Mesothelial cell of epicardium (in vitro differentiated cells): ENCODE data around the gene PECR. TPM values are rescaled to one million over a fixed set of nuclear protein-coding genes. Genes with fewer than 3 reads are reported as not detected.
A peak's percentile ranks its signal among the peaks of the same experiment; 100 is the strongest.

Experiments used
- DNase-seq, 2 experiments: peaks; one replicate each; pipeline ENCODE4 v3.0.0; 2021; ENCODE audit warnings: low spot score in 2 of 2; ENCODE audit not compliant: unreplicated experiment in 2 of 2
- H3K27ac Mint-ChIP-seq: 2 replicates; pipeline ENCODE4 v1.8.0; 2021; ENCODE audit warnings: mixed read lengths
- H3K27me3 Mint-ChIP-seq: 2 replicates; pipeline ENCODE4 v1.8.0; 2021; ENCODE audit warnings: low read depth, mixed read lengths
- H3K36me3 Mint-ChIP-seq: 2 replicates; pipeline ENCODE4 v1.8.0; 2021; ENCODE audit warnings: mixed read lengths
- H3K4me1 Mint-ChIP-seq: 2 replicates; pipeline ENCODE4 v1.8.0; 2021; ENCODE audit warnings: mixed read lengths
- H3K4me3 Mint-ChIP-seq: 2 replicates; pipeline ENCODE4 v1.8.0; 2021; ENCODE audit warnings: mild to moderate bottlenecking, moderate library complexity, mixed read lengths
- H3K9me3 Mint-ChIP-seq: 2 replicates; pipeline ENCODE4 v1.8.0; 2021; ENCODE audit warnings: mixed read lengths
- total RNA-seq: library from RNA; stranded (reverse); gene quantifications from 3 replicates; pipeline ENCODE4 v1.2.1, GENCODE V29; 2021
- TF ChIP-seq, protein P1 (sequence below): fragments of 200-600 bp; sonication (generic); IDR thresholded peaks from one replicate; pipeline ENCODE4 v1.5.0; 2021; ENCODE audit warnings: antibody characterized with exemption; ENCODE audit not compliant: unreplicated experiment

PECR gene
- total RNA-seq, 1 donor from 2014 or later = 9.3 TPM

DNA sequence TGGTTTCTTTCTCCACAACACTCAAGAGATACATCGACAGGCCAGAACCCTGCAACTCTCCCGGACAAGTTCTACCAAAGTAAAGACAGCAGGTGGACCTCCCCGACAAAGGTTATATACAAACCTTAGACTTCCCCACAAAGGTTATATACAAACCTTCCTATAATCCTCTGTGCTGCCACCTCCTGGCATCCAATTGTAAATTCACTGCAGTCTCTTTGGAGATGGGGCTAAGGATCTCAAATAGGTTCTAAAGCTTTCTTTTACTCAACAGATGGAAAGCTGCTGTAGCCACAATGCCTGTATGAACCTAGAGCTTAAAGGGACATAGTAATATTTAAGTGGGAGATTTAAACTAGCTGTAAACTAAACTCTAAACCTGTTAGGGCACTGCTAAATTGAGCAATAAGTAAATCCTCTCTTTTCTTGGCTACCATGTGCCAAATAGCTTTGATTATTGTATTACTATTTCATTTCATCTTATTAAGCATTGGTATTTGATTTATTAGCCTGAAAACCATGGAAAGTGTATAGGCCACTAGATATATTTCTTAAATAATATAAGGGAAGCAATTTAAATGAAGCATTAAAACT, 58.5 kb downstream of the PECR start:
- DNase-seq = no peak
- no peaks in the 10 kb centered on the region for H3K9me3 Mint-ChIP-seq
- H3K4me3 Mint-ChIP-seq = no peak overlapping the region
- H3K27me3 Mint-ChIP-seq = no peaks in the 10 kb centered on the region
- H3K4me1 Mint-ChIP-seq = no peaks in the 10 kb centered on the region
- no peak overlapping the region for H3K27ac Mint-ChIP-seq
- no peaks in the 10 kb centered on the region for H3K36me3 Mint-ChIP-seq
- TF ChIP-seq, protein P1, sequence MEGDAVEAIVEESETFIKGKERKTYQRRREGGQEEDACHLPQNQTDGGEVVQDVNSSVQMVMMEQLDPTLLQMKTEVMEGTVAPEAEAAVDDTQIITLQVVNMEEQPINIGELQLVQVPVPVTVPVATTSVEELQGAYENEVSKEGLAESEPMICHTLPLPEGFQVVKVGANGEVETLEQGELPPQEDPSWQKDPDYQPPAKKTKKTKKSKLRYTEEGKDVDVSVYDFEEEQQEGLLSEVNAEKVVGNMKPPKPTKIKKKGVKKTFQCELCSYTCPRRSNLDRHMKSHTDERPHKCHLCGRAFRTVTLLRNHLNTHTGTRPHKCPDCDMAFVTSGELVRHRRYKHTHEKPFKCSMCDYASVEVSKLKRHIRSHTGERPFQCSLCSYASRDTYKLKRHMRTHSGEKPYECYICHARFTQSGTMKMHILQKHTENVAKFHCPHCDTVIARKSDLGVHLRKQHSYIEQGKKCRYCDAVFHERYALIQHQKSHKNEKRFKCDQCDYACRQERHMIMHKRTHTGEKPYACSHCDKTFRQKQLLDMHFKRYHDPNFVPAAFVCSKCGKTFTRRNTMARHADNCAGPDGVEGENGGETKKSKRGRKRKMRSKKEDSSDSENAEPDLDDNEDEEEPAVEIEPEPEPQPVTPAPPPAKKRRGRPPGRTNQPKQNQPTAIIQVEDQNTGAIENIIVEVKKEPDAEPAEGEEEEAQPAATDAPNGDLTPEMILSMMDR = peak; percentile 47

DNA sequence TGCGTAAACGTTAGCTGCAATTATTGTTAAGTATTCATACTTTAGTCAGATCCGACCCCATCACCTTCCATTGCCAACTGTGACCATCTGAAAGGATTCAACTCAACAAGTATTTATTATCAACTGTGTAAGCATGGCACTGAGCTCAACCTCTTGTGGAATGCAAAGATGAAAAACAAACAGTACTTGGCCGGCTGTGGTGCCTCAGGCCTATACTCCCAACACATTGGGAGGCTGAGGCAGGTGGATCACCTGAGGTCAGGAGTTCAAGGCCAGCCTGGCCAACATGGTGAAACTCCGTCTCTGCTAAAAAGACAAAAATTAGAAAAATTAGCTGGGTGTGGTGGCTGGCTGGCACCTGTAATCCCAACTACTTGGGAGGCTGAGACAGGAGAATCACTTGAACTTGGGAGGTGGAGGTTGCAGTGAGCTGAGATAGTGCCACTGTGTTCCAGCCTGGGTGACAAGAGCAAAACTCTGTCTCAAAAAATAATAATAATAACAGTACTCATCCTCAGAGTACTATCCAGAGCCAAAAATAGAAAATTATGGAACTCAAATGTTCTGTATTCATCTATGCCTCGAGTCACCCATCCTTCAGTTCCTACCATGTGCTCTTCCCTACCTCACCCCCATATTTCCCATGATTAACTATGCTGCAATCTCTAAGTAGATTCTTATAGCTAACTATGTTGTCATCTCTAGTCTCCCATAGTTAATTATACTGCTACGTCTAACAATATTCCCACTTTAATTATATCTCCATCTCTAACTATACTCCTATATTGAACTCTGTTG, 59.6 kb downstream of the PECR start:
- Mint-ChIP-seq H3K36me3 (no peaks in the 10 kb centered on the region), H3K4me3 (no peak overlapping the region), H3K4me1 (no peaks in the 10 kb centered on the region), H3K27ac (no peak overlapping the region), H3K27me3 (no peaks in the 10 kb centered on the region), H3K9me3 (no peaks in the 10 kb centered on the region)
- TF ChIP-seq, protein P1 = no peak
- no peak for DNase-seq

DNA sequence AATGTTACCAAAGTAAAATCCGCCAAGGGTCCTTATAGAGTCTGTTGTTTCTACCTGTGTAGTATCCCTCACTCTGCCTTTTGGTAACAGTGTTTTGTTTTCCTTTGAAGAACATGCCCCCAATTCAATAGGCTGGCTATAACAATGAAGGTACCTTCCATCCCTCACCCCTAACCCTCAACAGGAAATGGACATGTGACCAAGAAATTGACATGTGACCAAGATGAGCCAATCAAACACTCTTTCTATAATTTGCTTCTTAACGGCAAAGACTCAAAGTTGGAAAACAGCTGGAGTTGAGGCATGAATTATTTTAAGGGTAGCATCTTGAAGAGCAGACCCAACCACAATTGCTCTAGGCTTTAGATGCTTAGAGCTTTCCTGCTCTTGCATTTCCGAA, 62.9 kb downstream of the PECR start:
- no peak overlapping the region for H3K27ac Mint-ChIP-seq
- H3K4me3 Mint-ChIP-seq = no peak overlapping the region
- no peak for DNase-seq
- no peaks in the 10 kb centered on the region for H3K36me3 Mint-ChIP-seq
- peaks cover 3% of the 10 kb centered on the region for H3K4me1 Mint-ChIP-seq
- TF ChIP-seq, protein P1 = no peak
- no peaks in the 10 kb centered on the region for H3K27me3 Mint-ChIP-seq
- H3K9me3 Mint-ChIP-seq = no peaks in the 10 kb centered on the region

DNA sequence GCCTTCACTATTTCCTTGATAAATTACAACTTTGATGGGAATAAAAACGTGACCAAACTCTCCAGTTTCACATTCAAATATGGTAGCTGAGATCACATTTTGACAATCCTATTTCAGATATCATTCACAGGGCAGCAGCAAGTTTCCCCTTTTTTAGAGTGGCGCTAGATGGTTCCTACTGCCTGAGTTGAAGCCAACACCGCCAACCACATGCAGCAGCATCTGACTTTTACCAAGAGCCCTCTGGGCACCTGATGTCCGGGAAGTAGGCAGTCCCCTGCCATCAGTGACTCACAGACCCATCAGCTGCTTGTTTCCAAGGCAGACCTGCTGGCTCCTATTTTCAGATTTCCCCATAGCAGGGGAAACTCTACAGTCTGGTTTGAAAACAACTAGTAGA, 64.2 kb downstream of the PECR start:
- H3K27ac Mint-ChIP-seq = no peak overlapping the region
- no peaks in the 10 kb centered on the region for H3K27me3 Mint-ChIP-seq
- H3K4me3 Mint-ChIP-seq = no peak overlapping the region
- TF ChIP-seq, protein P1 = no peak
- peaks cover 10% of the 10 kb centered on the region for H3K4me1 Mint-ChIP-seq
- no peaks in the 10 kb centered on the region for H3K36me3 Mint-ChIP-seq
- no peak for DNase-seq
- H3K9me3 Mint-ChIP-seq = no peaks in the 10 kb centered on the region

DNA sequence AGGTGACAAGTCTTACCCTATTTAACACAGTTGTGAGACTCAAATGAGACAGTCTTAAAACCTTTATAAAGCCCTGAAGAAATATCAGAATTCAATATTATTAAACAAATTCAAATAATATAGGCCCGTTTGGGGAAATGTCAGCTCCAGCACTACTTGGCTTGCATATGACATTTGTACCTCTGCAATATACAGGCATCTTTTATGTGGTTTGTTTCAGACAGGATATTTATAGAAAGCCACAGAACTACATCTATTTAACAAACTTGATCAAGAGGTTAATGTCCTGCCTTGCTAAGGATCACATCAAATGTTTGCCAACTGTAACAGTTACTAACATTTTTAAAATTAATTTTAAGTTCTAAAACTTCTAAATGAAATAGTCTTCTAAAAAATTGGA, 65.0 kb downstream of the PECR start:
- H3K4me1 Mint-ChIP-seq = peaks cover 14% of the 10 kb centered on the region
- no peaks in the 10 kb centered on the region for H3K36me3 Mint-ChIP-seq
- H3K27me3 Mint-ChIP-seq = no peaks in the 10 kb centered on the region

More for the DNA sequence above, 65.0 kb downstream of the PECR start:
- no peak overlapping the region for H3K27ac Mint-ChIP-seq
- TF ChIP-seq, protein P1 = no peak
- DNase-seq = no peak
- no peak overlapping the region for H3K4me3 Mint-ChIP-seq
- no peaks in the 10 kb centered on the region for H3K9me3 Mint-ChIP-seq
